Neural cell (in vitro differentiated cells): ENCODE measurements around the gene EXOC6B.

Experiments
- EP300 ChIP-seq: fragments of 450-650 bp; conservative IDR thresholded peaks from 2 replicates; pipeline ENCODE4 v1.6.1; 2014; ENCODE audit warnings: antibody characterized with exemption, mild to moderate bottlenecking, moderate library complexity; ENCODE audit not compliant: poor library complexity, severe bottlenecking
- EZH2 ChIP-seq: fragments of 200-600, 300-800 bp; shearing (Covaris generic), sonication (generic); IDR thresholded peaks from 2 replicates; pipeline ENCODE4 v1.6.1; 2014; ENCODE audit warnings: antibody characterized with exemption, low read length, borderline replicate concordance, mild to moderate bottlenecking; ENCODE audit not compliant: insufficient read depth, poor library complexity, severe bottlenecking
- POLR2AphosphoS5 ChIP-seq: IDR thresholded peaks from 2 replicates; pipeline ENCODE4 v1.6.1; 2012
- RAD21 ChIP-seq: fragments of 450-650 bp; conservative IDR thresholded peaks from 2 replicates; pipeline ENCODE4 v1.6.1; 2014; ENCODE audit warnings: antibody characterized with exemption, mild to moderate bottlenecking, moderate library complexity
- REST ChIP-seq: IDR thresholded peaks from 2 replicates; pipeline ENCODE4 v1.6.1; 2012; ENCODE audit warnings: borderline replicate concordance
- TAF1 ChIP-seq: IDR thresholded peaks from 2 replicates; pipeline ENCODE4 v1.6.1; 2012; ENCODE audit warnings: low read depth
- TF ChIP-seq, protein P1 (sequence below): fragments of 450-650 bp; IDR thresholded peaks from 2 replicates; pipeline ENCODE4 v1.5.1; 2014; ENCODE audit warnings: antibody characterized with exemption, mild to moderate bottlenecking, moderate library complexity; ENCODE audit not compliant: poor library complexity, severe bottlenecking

- TF ChIP-seq, protein P1, sequence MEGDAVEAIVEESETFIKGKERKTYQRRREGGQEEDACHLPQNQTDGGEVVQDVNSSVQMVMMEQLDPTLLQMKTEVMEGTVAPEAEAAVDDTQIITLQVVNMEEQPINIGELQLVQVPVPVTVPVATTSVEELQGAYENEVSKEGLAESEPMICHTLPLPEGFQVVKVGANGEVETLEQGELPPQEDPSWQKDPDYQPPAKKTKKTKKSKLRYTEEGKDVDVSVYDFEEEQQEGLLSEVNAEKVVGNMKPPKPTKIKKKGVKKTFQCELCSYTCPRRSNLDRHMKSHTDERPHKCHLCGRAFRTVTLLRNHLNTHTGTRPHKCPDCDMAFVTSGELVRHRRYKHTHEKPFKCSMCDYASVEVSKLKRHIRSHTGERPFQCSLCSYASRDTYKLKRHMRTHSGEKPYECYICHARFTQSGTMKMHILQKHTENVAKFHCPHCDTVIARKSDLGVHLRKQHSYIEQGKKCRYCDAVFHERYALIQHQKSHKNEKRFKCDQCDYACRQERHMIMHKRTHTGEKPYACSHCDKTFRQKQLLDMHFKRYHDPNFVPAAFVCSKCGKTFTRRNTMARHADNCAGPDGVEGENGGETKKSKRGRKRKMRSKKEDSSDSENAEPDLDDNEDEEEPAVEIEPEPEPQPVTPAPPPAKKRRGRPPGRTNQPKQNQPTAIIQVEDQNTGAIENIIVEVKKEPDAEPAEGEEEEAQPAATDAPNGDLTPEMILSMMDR: no peak
- TF ChIP-seq EP300 (no peak), POLR2AphosphoS5 (no peak), REST (no peak), TAF1 (no peak), RAD21 (no peak), EZH2 (no peak)
Measured at GRCh38 chr2:72785517-72785916, 40.3 kb downstream of the EXOC6B start.
